ENCODE measurements around the gene ASB7.

- TF ChIP-seq CTCF (IDR thresholded peaks at IDR 0.05; ENCODE audit: insufficient read depth, low read length, poor library complexity, severe bottlenecking), result no peak
- TF ChIP-seq EZH2phosphoT487 (conservative IDR thresholded peaks at IDR 0.05; ENCODE audit: low read length), result no peak
Measured at GRCh38 chr15:100686725-100687473, 84.5 kb downstream of the ASB7 start.

All from SU-DHL-6 (cell line).